Dedifferentiated amniotic fluid mesenchymal stem cell (primary cell): ENCODE results near the gene HTATSF1.

Experiments
- DNase-seq: peaks from one replicate; pipeline ENCODE4 v3.0.0-alpha.2; 2016; ENCODE audit errors: extremely low spot score

HTATSF1 gene, protein sequence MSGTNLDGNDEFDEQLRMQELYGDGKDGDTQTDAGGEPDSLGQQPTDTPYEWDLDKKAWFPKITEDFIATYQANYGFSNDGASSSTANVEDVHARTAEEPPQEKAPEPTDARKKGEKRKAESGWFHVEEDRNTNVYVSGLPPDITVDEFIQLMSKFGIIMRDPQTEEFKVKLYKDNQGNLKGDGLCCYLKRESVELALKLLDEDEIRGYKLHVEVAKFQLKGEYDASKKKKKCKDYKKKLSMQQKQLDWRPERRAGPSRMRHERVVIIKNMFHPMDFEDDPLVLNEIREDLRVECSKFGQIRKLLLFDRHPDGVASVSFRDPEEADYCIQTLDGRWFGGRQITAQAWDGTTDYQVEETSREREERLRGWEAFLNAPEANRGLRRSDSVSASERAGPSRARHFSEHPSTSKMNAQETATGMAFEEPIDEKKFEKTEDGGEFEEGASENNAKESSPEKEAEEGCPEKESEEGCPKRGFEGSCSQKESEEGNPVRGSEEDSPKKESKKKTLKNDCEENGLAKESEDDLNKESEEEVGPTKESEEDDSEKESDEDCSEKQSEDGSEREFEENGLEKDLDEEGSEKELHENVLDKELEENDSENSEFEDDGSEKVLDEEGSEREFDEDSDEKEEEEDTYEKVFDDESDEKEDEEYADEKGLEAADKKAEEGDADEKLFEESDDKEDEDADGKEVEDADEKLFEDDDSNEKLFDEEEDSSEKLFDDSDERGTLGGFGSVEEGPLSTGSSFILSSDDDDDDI

DNA sequence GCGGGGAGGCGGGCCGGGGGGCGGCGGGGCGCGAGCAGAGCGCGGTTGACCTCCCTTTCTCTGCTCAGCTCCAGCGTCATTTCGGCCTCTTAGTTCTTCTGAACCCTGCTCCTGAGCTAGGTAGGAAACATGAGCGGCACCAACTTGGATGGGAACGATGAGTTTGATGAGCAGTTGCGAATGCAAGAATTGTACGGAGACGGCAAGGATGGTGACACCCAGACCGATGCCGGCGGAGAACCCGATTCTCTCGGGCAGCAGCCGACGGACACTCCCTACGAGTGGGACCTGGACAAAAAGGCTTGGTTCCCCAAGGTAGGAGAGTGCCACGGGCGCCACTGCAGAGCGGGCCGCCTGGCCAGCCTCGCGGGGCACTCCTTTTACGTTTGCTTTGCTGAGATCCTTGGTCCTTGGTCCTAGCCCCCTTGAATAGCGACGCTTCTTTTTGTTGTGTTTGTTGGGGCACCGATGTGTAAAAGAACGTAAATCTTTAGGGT, at the start of gene HTATSF1:
HTATSF1 (plus strand) TSS at position 37 of the 497 bp plus-strand sequence; CDS start at position 130, 93 bp downstream.
- no peak for DNase-seq

DNA sequence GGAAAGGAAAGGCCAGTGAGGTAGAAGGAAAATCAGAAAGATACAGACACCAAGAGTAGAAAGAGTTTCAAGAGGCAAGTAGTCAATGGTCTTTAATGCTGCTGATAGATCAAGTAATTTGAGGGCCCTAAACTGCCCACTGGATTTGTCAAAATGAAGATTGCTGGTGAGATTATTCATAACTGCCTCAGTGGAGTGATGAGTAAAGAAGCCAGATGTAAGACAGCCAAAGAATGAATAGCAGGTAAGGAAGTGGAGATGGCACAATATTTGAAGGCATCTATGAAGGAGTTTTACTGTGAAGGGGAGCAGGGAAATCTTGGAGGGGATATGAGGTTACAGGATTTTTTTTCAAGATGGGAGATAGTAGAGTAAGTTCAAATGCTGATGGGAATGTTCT, 49.4 kb upstream of the HTATSF1 start:
- DNase-seq = no peak

DNA sequence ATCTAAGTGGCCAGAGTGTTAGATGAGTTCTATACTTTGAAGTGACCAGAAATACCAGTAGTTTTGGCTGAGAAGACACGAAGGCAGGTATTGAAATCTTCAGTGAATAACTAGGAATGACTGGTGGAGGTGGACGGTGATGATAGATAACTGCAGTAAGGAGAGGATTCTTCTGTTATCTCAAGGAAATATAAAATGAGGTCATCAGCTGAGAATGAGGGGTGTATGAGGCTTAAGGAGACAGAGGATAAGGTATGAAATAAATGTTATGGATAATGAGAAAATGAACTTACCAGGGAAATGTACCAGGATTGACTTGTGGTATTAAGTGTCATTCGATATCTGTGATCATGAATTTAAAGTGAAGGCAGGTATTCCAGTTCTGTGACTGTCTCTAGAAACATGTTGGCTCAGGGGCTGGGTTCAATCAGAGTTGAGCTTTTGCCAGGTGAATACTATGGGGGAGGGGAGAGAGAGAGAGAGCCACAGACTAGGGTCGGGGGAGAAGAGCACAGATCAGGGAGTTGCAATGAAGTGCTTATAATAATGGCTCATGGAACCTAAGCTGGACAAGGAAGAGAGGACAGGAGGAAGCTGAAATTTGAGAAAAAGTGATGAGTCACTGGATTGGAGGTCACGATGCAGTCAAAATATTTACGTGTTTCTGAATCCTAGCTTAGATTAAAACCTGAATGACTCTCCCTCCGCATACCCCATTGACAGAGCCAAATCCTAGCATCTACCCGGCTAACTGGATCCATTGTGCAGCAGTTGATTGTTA, 47.2 kb upstream of the HTATSF1 start:
- no peak for DNase-seq

GRCh38 chrX:136452614-136453013, 44.8 kb upstream of the HTATSF1 start:
- DNase-seq = no peak

- no peak for DNase-seq
Observed at GRCh38 chrX:136453114-136453513, 44.3 kb upstream of the HTATSF1 start.

- DNase-seq = no peak
Observed at GRCh38 chrX:136453771-136454170, 43.6 kb upstream of the HTATSF1 start.

DNA sequence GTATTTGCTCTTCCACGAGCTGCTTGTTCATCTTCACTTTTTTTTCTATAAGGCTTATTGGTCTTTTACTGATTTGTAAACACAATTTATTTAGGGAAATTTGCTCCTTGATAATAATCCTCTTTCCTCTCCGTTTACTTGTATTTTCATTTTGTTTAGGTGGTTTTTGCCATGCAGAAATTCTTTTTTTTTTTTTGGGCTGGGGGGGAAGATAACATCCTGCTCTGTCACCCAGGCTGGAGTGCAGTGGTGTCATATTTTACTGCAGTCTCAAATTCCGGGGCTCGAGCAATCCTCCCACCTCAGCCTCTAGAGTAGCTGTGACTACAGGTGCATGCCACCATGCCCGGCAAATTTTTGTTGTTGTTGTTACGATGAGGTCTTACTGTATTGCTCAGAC, 41.3 kb upstream of the HTATSF1 start:
- no peak for DNase-seq

GRCh38 chrX:136457303-136457917, 40.0 kb upstream of the HTATSF1 start:
- DNase-seq = no peak

DNA sequence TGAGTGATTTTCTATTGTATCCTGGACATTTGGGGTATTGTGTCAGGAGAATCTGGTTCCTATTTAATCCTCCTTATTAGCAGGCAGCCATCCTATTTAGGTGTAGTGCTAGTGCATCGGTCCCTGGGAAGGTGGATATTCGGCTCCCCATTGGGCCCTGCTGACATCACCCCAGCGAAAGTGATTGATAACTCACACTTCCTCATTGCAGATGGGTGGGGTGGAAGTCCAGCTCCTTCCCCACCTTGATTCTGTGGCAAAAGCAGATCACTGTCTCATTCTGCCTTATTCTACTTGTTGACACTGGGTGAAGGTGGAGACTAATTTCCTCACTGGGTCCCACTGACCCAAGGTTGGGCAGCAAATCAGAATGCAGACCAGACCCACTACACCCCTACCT, 32.8 kb upstream of the HTATSF1 start:
- DNase-seq = no peak

DNA sequence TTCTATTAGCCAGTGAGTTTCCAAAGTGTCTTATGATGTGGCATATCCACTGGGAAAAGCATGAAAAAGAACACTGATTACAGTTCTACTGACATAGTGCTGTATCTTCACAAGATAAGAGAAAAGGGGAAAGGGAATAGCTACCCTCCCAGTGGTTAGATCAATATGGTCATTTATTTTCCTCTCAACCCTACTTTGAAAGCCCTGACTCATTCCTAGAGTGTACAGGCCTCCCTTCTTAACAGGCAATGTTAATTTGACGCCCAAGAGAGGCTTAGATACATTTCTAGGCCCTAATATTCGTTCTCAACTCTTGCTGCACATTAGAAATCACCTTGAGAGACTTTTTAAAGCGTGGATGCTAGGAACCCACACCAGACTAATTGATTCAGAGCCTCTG, 30.1 kb upstream of the HTATSF1 start:
- DNase-seq = no peak

GRCh38 chrX:136468391-136469103, 28.8 kb upstream of the HTATSF1 start:
- no peak for DNase-seq

- no peak for DNase-seq
Observed at GRCh38 chrX:136473663-136474062, 23.7 kb upstream of the HTATSF1 start.

GRCh38 chrX:136475236-136475635, 22.2 kb upstream of the HTATSF1 start:
- no peak for DNase-seq

- DNase-seq = no peak
Observed at GRCh38 chrX:136476501-136476900, 20.9 kb upstream of the HTATSF1 start.

- DNase-seq = no peak
Observed at GRCh38 chrX:136477026-136477425, 20.4 kb upstream of the HTATSF1 start.

- DNase-seq = no peak
Observed at GRCh38 chrX:136480383-136480782, 17.0 kb upstream of the HTATSF1 start.

DNA sequence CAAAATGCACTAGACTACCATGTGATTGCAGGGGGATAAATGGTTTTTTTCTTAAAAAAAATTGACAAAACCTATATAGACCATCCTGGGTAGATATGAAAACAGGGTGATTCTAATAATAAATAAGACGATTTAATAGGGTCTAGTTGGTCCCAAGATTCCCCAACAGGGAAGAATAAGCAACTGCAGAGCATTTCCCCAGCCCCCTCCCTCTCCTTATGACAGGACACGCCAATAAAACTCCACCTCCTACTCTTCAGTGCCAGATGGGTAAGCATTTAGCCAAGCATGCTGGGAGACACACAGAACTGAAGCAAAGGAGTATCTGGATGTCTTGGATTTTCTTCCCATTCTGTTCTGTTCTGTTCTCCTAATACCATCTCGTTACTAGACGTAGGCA, 9.7 kb upstream of the HTATSF1 start, which contains the start of gene BRS3:
BRS3 (plus strand) TSS at position 301 of the 400 bp plus-strand sequence. CDS start 168 bp downstream, outside the sequence.
- no peak for DNase-seq

DNA sequence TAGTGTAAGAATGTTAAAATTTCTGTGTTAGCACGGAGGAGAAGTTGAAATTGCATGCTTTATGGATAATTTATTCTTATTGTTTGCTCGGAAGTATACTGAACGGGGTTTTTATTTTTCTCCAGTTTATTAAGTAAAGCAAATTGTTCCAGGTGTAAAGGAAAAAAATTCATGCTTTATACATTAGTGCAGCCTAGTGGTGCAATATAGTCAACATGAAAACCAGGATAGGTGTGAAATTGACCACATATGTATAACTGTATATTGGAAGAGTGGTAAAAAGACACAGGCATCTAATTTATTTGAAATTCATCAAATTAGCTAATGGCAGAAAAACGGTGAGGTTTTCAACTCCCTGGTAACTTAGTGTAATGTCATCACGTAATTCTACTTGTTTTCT, 8.7 kb upstream of the HTATSF1 start:
- DNase-seq = no peak

DNA sequence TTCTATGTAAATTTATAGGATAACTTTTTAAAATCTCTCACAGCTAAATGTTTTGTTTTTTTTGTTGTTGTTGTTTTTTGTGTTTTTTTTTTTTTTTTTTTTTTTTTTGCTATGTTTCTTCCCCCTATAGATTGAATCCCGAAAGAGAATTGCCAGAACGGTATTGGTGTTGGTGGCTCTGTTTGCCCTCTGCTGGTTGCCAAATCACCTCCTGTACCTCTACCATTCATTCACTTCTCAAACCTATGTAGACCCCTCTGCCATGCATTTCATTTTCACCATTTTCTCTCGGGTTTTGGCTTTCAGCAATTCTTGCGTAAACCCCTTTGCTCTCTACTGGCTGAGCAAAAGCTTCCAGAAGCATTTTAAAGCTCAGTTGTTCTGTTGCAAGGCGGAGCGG, 5.6 kb upstream of the HTATSF1 start:
- no peak for DNase-seq

- no peak for DNase-seq
Observed at GRCh38 chrX:136493011-136493410, 4.4 kb upstream of the HTATSF1 start.

- no peak for DNase-seq
Observed at GRCh38 chrX:136495043-136495442, 2.3 kb upstream of the HTATSF1 start.
